K562 (cell line): ENCODE data around the gene HHATL. TPM values are rescaled to one million over a fixed set of nuclear protein-coding genes. Genes with fewer than 3 reads are reported as not detected.

ENCODE experiments used
- ATAC-seq: fragments of 200-7000 bp; cut with Tn5 transposase; 3 replicates; pipeline ENCODE4 v1.9.1; 2020; ENCODE audit warnings: moderate library complexity
- BruUV-seq: library from RNA; stranded (reverse); fragments of 400-500 nt; replicated peaks from 2 replicates; lab custom pipeline; 2021; lab: Mats Ljungman, UMichigan
- CTCF ChIA-PET: fragments of 300-600 bp; formaldehyde crosslinking; extraction: SDS; loops from one replicate; lab custom pipeline; 2021; ENCODE audit warnings: low intra/inter-chr PET ratio; lab: Yijun Ruan, JAX
- POLR2A ChIA-PET: fragments of 300-600, 350-650 bp; sonication (Branson Sonifier 250); formaldehyde crosslinking; extraction: SDS; loops from one replicate; lab custom pipeline; 2021; ENCODE audit warnings: antibody characterized with exemption, inconsistent platforms; lab: Yijun Ruan, JAX
- DNase-seq, 4 experiments: peaks; one replicate each; pipeline versions ENCODE4 v3.0.0 to v3.0.0-alpha.2; 2011 to 2018; ENCODE audit warnings: low spot score in 3 of 4, mixed read lengths in 3 of 4; ENCODE audit errors: extremely low read depth in 1 of 4
- FAIRE-seq: peaks from 2 replicates; lab custom pipeline; 2011; peaks lifted over from hg19 to GRCh38; lab: Jason Lieb, UNC
- H2AFZ ChIP-seq: 2 replicates; pipeline ENCODE4 v1.6.0; 2011; ENCODE audit warnings: low read depth, low read length, control low read depth, inconsistent platforms
- H3K27ac ChIP-seq: fragments of 200-600 bp; 3 replicates; pipeline ENCODE4 v1.8.0; 2011; ENCODE audit warnings: low read depth, mild to moderate bottlenecking, control low read depth, inconsistent platforms, low read length, moderate library complexity, mixed read lengths; ENCODE audit errors: extremely low read depth
- H3K27me3 ChIP-seq, 2 experiments: fragments of 300-600 bp in 1 of 2; 2 replicates in 1 of 2; 3 replicates in 1 of 2; pipeline versions ENCODE4 v1.6.0 to v1.8.0; 2011; ENCODE audit warnings: inconsistent platforms in 2 of 2, low read length in 2 of 2, mild to moderate bottlenecking in 1 of 2, mixed read lengths in 1 of 2, moderate library complexity in 1 of 2; ENCODE audit not compliant: control insufficient read depth in 2 of 2, insufficient read depth in 2 of 2
- H3K36me3 ChIP-seq: fragments of 300-600 bp; 3 replicates; pipeline ENCODE4 v1.8.0; 2011; ENCODE audit warnings: mild to moderate bottlenecking, low read length, inconsistent platforms; ENCODE audit not compliant: control insufficient read depth, insufficient read depth
- H3K4me1 ChIP-seq, 2 experiments: fragments of 200-600 bp in 1 of 2; replicated peaks in 1 of 2; 2 replicates in 1 of 2; 3 replicates in 1 of 2; pipeline versions ENCODE4 v1.5.1 to v1.8.0; 2011; ENCODE audit warnings: inconsistent platforms in 2 of 2, low read length in 2 of 2, mild to moderate bottlenecking in 1 of 2, mixed read lengths in 1 of 2, moderate library complexity in 1 of 2; ENCODE audit not compliant: control insufficient read depth in 2 of 2, insufficient read depth in 2 of 2
- H3K4me2 ChIP-seq: 2 replicates; pipeline ENCODE4 v1.6.1; 2011; ENCODE audit warnings: low read length, control low read depth, inconsistent platforms, mixed read lengths; ENCODE audit not compliant: insufficient read depth
- H3K4me3 ChIP-seq: fragments of 200-600 bp; sonication (generic), shearing (Covaris generic); 2 replicates; pipeline ENCODE4 v1.5.1; 2016; ENCODE audit warnings: control low read depth, inconsistent platforms
- H3K79me2 ChIP-seq: fragments of 200-600 bp; 3 replicates; pipeline ENCODE4 v1.8.0; 2011; ENCODE audit warnings: low read length, inconsistent platforms; ENCODE audit not compliant: control insufficient read depth, insufficient read depth
- H3K9ac ChIP-seq, 2 experiments: 2 replicates each; pipeline versions ENCODE4 v1.6.0 to v1.6.1; 2011; ENCODE audit warnings: low read depth in 2 of 2, low read length in 2 of 2, control low read depth in 1 of 2, inconsistent platforms in 1 of 2, mild to moderate bottlenecking in 1 of 2, mixed read lengths in 1 of 2; ENCODE audit not compliant: insufficient read depth in 1 of 2
- H3K9me1 ChIP-seq: one replicate; pipeline ENCODE4 v1.6.0; 2011; ENCODE audit warnings: inconsistent platforms, mild to moderate bottlenecking, low read length, moderate library complexity; ENCODE audit not compliant: control insufficient read depth, insufficient read depth
- H3K9me3 ChIP-seq: replicated peaks from 2 replicates; pipeline ENCODE4 v1.5.1; 2011; ENCODE audit warnings: low read depth, low read length, inconsistent platforms; ENCODE audit not compliant: control insufficient read depth, insufficient read depth
- H4K20me1 ChIP-seq: replicated peaks from 2 replicates; pipeline ENCODE4 v1.6.1; 2011; ENCODE audit warnings: low read length, inconsistent platforms, mixed read lengths; ENCODE audit not compliant: control insufficient read depth, insufficient read depth
- CHCHD3 ChIP-seq: fragments of 250-450 bp; sonication (Bioruptor Pico); IDR thresholded peaks from 2 replicates; pipeline ENCODE4 v2.1.2; 2022; ENCODE audit warnings: mild to moderate bottlenecking
- ETS2 ChIP-seq: IDR thresholded peaks from 2 replicates; pipeline ENCODE4 v1.6.1; 2016; ENCODE audit warnings: borderline replicate concordance, missing genetic modification characterization, mild to moderate bottlenecking, moderate library complexity, missing compliant biosample characterization; ENCODE audit not compliant: poor library complexity, severe bottlenecking
- HMBOX1 ChIP-seq: sonication (generic); IDR thresholded peaks from 2 replicates; pipeline ENCODE4 v1.6.1; 2016
- MLLT1 ChIP-seq, 2 experiments: fragments of 450-650 bp; IDR thresholded peaks; 2 replicates each; pipeline ENCODE4 v1.6.1; 2016
- MTF1 ChIP-seq: fragments of 250-450 bp; sonication (Bioruptor Pico); IDR thresholded peaks from 2 replicates; pipeline ENCODE4 v1.9.0; 2021; ENCODE audit warnings: moderate library complexity, mild to moderate bottlenecking, inconsistent platforms, borderline replicate concordance
- PPARD ChIP-seq: fragments of 250-450 bp; sonication (Bioruptor Pico); IDR thresholded peaks from 2 replicates; pipeline ENCODE4 v1.8.0; 2022; ENCODE audit warnings: inconsistent platforms, mild to moderate bottlenecking, moderate library complexity
- TFE3 ChIP-seq: fragments of 450-650 bp; formaldehyde crosslinking; IDR thresholded peaks from 2 replicates; pipeline ENCODE4 v1.4.0; 2020; ENCODE audit warnings: mild to moderate bottlenecking, mixed read lengths
- ZNF395 ChIP-seq: fragments of 200-800 bp; sonication (Bioruptor generic); IDR thresholded peaks from 2 replicates; pipeline ENCODE4 v1.6.1; 2017; ENCODE audit warnings: missing genetic modification characterization, missing compliant biosample characterization
- WGBS: fragments of 100-300 bp; shearing (Covaris generic); methylation state at CpG from one replicate; pipeline ENCODE4 v1.1.6; 2016; ENCODE audit warnings: low coverage, mixed read lengths; ENCODE audit not compliant: insufficient coverage; ENCODE audit errors: missing lambda C conversion rate; 5-methylcytosine and 5-hydroxymethylcytosine counted together
- in situ Hi-C: fragments of 300-500 bp; cut with MboI; formaldehyde crosslinking; loops from 4 replicates; pipeline ENCODE4 v1.15.0; 2018; ENCODE audit warnings: inconsistent platforms, mixed read lengths
- intact Hi-C: fragments of 100-400 bp; cut with micrococcal nuclease; formaldehyde crosslinking; loops from 2 replicates; pipeline ENCODE4 v1.14.2; 2022
- polyA plus RNA-seq, 8 experiments: library from polyadenylated mRNA; depleted of rRNA in 4 of 8; stranded (reverse) in 5 of 8; unstranded in 3 of 8; fragments of >200 nt; fragmentation: Nextera tagmentation in 2 of 8; fragmentation: Illumina TruSeq in 1 of 8; extraction: Ambion mirVana in 2 of 8; extraction: Trizol in 1 of 8; gene quantifications; 2 replicates each; pipeline versions ENCODE4 v1.2.1 to v1.2.3, GENCODE V29; 2011 to 2014; ENCODE audit warnings: inconsistent platforms in 1 of 8, missing spikeins in 1 of 8
- total RNA-seq, 7 experiments: library from RNA; depleted of rRNA in 6 of 7; stranded (reverse); fragments of >200 nt in 6 of 7; fragmentation: Illumina TruSeq in 2 of 7; extraction: Trizol in 2 of 7; gene quantifications; 2 replicates each; pipeline versions ENCODE4 v1.2.1 to v1.2.3, GENCODE V29; 2011 to 2021; ENCODE audit warnings: low replicate concordance in 1 of 7

Gene HHATL
- total and polyA plus RNA-seq, 9 of the 15 experiments (the other 6 are each of a cell fraction or from before 2014, with no cell fraction given) = not detected

- Histone ChIP-seq H3K4me2 (no peak overlapping the region), H4K20me1 (peaks cover 19% of the 10 kb centered on the region), H3K36me3 (no peaks in the 10 kb centered on the region), H3K9me3 (no peaks in the 10 kb centered on the region), H3K4me3 (no peak overlapping the region), H3K4me1 (peaks cover 0 to 13% of the 10 kb centered on the region in 2 experiments; a peak in 2 of 5 replicates), H3K79me2 (no peaks in the 10 kb centered on the region), H3K9ac (no peak overlapping the region), H3K27me3 (peaks cover 17 to 68% of the 10 kb centered on the region in 2 experiments), H3K9me1 (no peaks in the 10 kb centered on the region), H2AFZ (no peak overlapping the region), H3K27ac (no peak overlapping the region)
- no peak for DNase-seq
- in situ Hi-C loops = no loop called here
- CTCF ChIA-PET = no interaction called here
- BruUV-seq = no TSS peak
- POLR2A ChIA-PET = interaction anchor here (0.6 kb wide), 1 partner anchor 1649 kb away, joined by 5 read pairs; no protein-coding TSS in a partner anchor
- intact Hi-C loops = no loop called here
- no peak for ATAC-seq
- WGBS = 1% methylated on average over 17 of the region's 17 CpGs
- FAIRE-seq = no peak
- TF ChIP-seq MTF1 = no peak
- TF ChIP-seq PPARD (CRISPR knock-in tag) = no peak
- TF ChIP-seq ZNF395 (CRISPR knock-in tag) = no peak
- TF ChIP-seq HMBOX1 = no peak
- TF ChIP-seq ETS2 (tag) = no peak
- no peak for TF ChIP-seq MLLT1 (IDR thresholded peaks at IDR 0.05)
- no peak for TF ChIP-seq CHCHD3 (CRISPR knock-in tag)
- TF ChIP-seq TFE3 (CRISPR knock-in tag) = no peak
These were observed 9.7 kb downstream of the HHATL start for GRCh38 chr3:42692667-42693529.
